ENCODE results near the gene TMEM150C. TPM values are rescaled to one million over a fixed set of nuclear protein-coding genes. Genes with fewer than 3 reads are reported as not detected.

Gene TMEM150C
- total and polyA plus RNA-seq, 2 of the 8 experiments (the other 6 are each of a cell fraction or from before 2014, with no cell fraction given), result 1.5 to 1.7 TPM

DNA sequence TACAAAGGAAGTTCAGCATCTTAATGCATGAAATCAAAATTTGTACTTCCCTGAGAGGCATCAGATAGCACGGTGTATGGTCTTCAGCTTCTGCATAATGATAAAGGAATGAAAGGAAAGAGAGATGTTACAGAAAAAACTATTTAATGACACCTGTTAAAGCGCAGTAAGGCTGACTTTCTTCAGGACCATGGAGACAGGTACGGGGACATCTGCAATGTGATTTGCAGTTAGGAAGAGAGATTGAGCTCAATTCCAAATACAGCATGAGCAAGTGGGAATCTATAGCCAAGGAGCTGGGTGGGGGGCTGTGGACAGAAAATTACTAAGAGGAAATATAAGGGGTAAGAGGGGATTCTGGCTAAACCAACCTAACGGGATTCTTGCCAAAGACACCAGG is 39.3 kb downstream of the TMEM150C start:
- H3K23ac ChIP-seq (ENCODE audit: insufficient read length), result no peak overlapping the region
- no peak overlapping the region for H2BK120ac ChIP-seq (replicated peaks; ENCODE audit: low read depth, low read length)
- no peaks in the 10 kb centered on the region for H3K79me1 ChIP-seq (ENCODE audit: low read depth, low read length)
- H3K9me3 ChIP-seq (ENCODE audit: insufficient read depth in 2 of 2, low read depth in 1 of 2, low read length in 1 of 2), result no peaks in the 10 kb centered on the region
- H2AFZ ChIP-seq (ENCODE audit: low read length), result no peak overlapping the region
- H3K23me2 ChIP-seq (ENCODE audit: low read depth, low read length), result no peaks in the 10 kb centered on the region
- no peak overlapping the region for H2BK12ac ChIP-seq (ENCODE audit: low read depth, low read length)
- WGBS, 2 experiments (ENCODE audit: extremely low coverage in 1 of 2, insufficient coverage in 1 of 2, insufficient read length in 1 of 2, insufficient replicate concordance in 2 of 2, low coverage in 1 of 2, low lambda C conversion rate in 2 of 2, missing lambda C conversion rate in 1 of 2), result 86% methylated on average over 4 of the region's 4 CpGs; no CpG with 5 or more reads in 1 of the 2 experiments
- ChIA-PET CTCF (ENCODE audit: partially characterized antibody) (no interaction called here), POLR2A (ENCODE audit: partially characterized antibody) (interaction anchor here (0.8 to 1.5 kb wide), 2 partner anchors 54 to 94 kb away, joined by 3 to 4 read pairs; no protein-coding TSS in a partner anchor)
- H4K20me1 ChIP-seq (replicated peaks in 1 of 2; ENCODE audit: control insufficient read depth in 1 of 2, insufficient read depth in 2 of 2, low read length in 2 of 2), result no peaks in the 10 kb centered on the region
- no peak overlapping the region for H4K91ac ChIP-seq (replicated peaks; ENCODE audit: insufficient read length, low read length)
- no peak overlapping the region for H2AK5ac ChIP-seq (ENCODE audit: low read depth, low read length)
- TF ChIP-seq PHF8 (conservative IDR thresholded peaks at IDR 0.05; ENCODE audit: low read depth, low read length) (no peak), CHD2 (IDR thresholded peaks at IDR 0.05; ENCODE audit: low read length) (no peak), RFX5 (IDR thresholded peaks at IDR 0.05; ENCODE audit: borderline replicate concordance, low read depth, low read length) (no peak), CREB1 (IDR thresholded peaks at IDR 0.05) (no peak), KDM1A (IDR thresholded peaks at IDR 0.05; ENCODE audit: borderline replicate concordance, low read length) (no peak), SAP30 (IDR thresholded peaks at IDR 0.05; ENCODE audit: insufficient read depth, insufficient replicate concordance, low read length) (no peak), RBBP5 (IDR thresholded peaks at IDR 0.05; ENCODE audit: borderline replicate concordance, low read depth, low read length) (no peak), TEAD4 (IDR thresholded peaks at IDR 0.05; ENCODE audit: low read depth, low read length) (no peak), EGR1 (IDR thresholded peaks at IDR 0.05; ENCODE audit: borderline replicate concordance, low read depth, low read length) (no peak)
- H3K56ac ChIP-seq (replicated peaks; ENCODE audit: insufficient read length, low read depth, low read length), result no peak overlapping the region
- FAIRE-seq (no peak), DNase-seq (ENCODE audit: low read depth in 1 of 2, low spot score in 2 of 2) (no peak)
- H3K4me2 ChIP-seq (ENCODE audit: insufficient read depth in 1 of 2, low read depth in 2 of 2, low read length in 2 of 2), result no peak overlapping the region
- no peak overlapping the region for H2BK20ac ChIP-seq (ENCODE audit: low read length)
- H3K79me2 ChIP-seq (ENCODE audit: control insufficient read depth in 1 of 2, insufficient read depth in 2 of 2, low read length in 2 of 2), result no peaks in the 10 kb centered on the region
- no peak overlapping the region for H3K18ac ChIP-seq (ENCODE audit: extremely low read depth, low read length)
- H3K9ac ChIP-seq (replicated peaks in 1 of 4; ENCODE audit: extremely low read depth in 1 of 4, low read depth in 3 of 4, low read length in 3 of 4), result no peak overlapping the region
- no peak overlapping the region for H4K8ac ChIP-seq (ENCODE audit: extremely low read depth, insufficient read depth, low read length)
- no peak overlapping the region for H4K5ac ChIP-seq (ENCODE audit: insufficient read length, low read depth, low read length)
- no peak overlapping the region for H2BK5ac ChIP-seq (ENCODE audit: low read depth, low read length)
- no peaks in the 10 kb centered on the region for H3K27me3 ChIP-seq (replicated peaks in 1 of 4; ENCODE audit: control insufficient read depth in 3 of 4, extremely low read depth in 1 of 4, insufficient read depth in 3 of 4, low read length in 3 of 4)
- H3K4ac ChIP-seq (replicated peaks; ENCODE audit: insufficient read length, low read depth, low read length), result no peak overlapping the region
- no peak overlapping the region for H3K4me3 ChIP-seq (ENCODE audit: extremely low read depth in 1 of 4, insufficient read depth in 2 of 4, low read depth in 3 of 4, low read length in 4 of 4)
- no peak overlapping the region for H2BK15ac ChIP-seq (ENCODE audit: low read length)
- H3K14ac ChIP-seq (ENCODE audit: insufficient read length), result no peak overlapping the region
- no peaks in the 10 kb centered on the region for H3K36me3 ChIP-seq (ENCODE audit: control insufficient read depth in 2 of 4, insufficient read depth in 4 of 4, low read length in 3 of 4)
- peaks cover 0 to 8% (median 3%) of the 10 kb centered on the region in 4 experiments; a peak in 5 of 7 replicates for H3K4me1 ChIP-seq (replicated peaks in 1 of 4; ENCODE audit: control insufficient read depth in 3 of 4, insufficient read depth in 4 of 4, low read length in 3 of 4)
- no peak overlapping the region for H3K27ac ChIP-seq (ENCODE audit: low read depth, low read length)

Data from H1 (cell line).